Kidney (tissue), 14 donors: ENCODE measurements around the gene HNF1B. TPM values are rescaled to one million over a fixed set of nuclear protein-coding genes. Genes with fewer than 3 reads are reported as not detected.

Experiments
- DNase-seq, 5 donors: peaks; one replicate each; pipeline ENCODE4 v3.0.0-alpha.2; 2013 to 2020
- FAIRE-seq: peaks from 2 replicates; lab custom pipeline; 2012; peaks lifted over from hg19 to GRCh38; lab: Jason Lieb, UNC
- H3K27ac ChIP-seq, 2 donors: one replicate each; pipeline ENCODE4 v1.7.0; 2013; ENCODE audit warnings: low read depth in 2 of 2, low read length in 2 of 2, inconsistent platforms in 1 of 2
- H3K27me3 ChIP-seq: one replicate; pipeline ENCODE4 v1.7.1; 2013; ENCODE audit warnings: low read length, inconsistent platforms; ENCODE audit not compliant: control insufficient read depth, insufficient read depth
- H3K36me3 ChIP-seq, 3 donors: one replicate each; pipeline versions ENCODE4 v1.7.0 to v1.7.1; 2013; ENCODE audit warnings: low read length in 3 of 3, control low read depth in 1 of 3, inconsistent platforms in 1 of 3; ENCODE audit not compliant: insufficient read depth in 3 of 3, control insufficient read depth in 2 of 3
- H3K4me1 ChIP-seq, 3 donors: one replicate each; pipeline versions ENCODE4 v1.7.0 to v1.7.1; 2013; ENCODE audit warnings: low read length in 3 of 3, inconsistent platforms in 1 of 3, low read depth in 1 of 3; ENCODE audit not compliant: control insufficient read depth in 2 of 3, insufficient read depth in 2 of 3
- H3K4me3 ChIP-seq, 3 donors: one replicate each; pipeline versions ENCODE4 v1.7.0 to v1.8.1; 2013; ENCODE audit warnings: low read length in 3 of 3, control low read depth in 1 of 3, inconsistent platforms in 1 of 3
- H3K9ac ChIP-seq, 3 donors: one replicate each; pipeline versions ENCODE4 v1.7.0 to v1.7.1; 2013; ENCODE audit warnings: low read length in 3 of 3, control low read depth in 1 of 3, inconsistent platforms in 1 of 3
- H3K9me3 ChIP-seq, 3 donors: one replicate each; pipeline versions ENCODE4 v1.7.0 to v1.7.1; 2013; ENCODE audit warnings: low read length in 3 of 3, control low read depth in 1 of 3, inconsistent platforms in 1 of 3; ENCODE audit not compliant: control insufficient read depth in 2 of 3, insufficient read depth in 1 of 3
- intact Hi-C: fragments of 100-400 bp; cut with DNase I; formaldehyde crosslinking; loops from one replicate; pipeline ENCODE4 v1.11.1; 2022
- polyA plus RNA-seq: library from polyadenylated mRNA; stranded (reverse); fragments of 350-450 nt; fragmentation: Illumina TruSeq; extraction: RNeasy Lipid Tissue Mini Kit (QIAGEN cat#74804); gene quantifications from one replicate; pipeline ENCODE4 v1.2.3, GENCODE V29; 2014; ENCODE audit warnings: low read depth, low replicate concordance; ENCODE audit not compliant: insufficient read depth
- total RNA-seq: library from RNA; stranded (reverse); fragmentation: NEBNext Ultra II Directional; extraction: Animal tissue kit (Norgen Biotek cat#: 25700); gene quantifications from one replicate; pipeline ENCODE4 v1.2.1, GENCODE V29; 2021
- TF ChIP-seq, protein P1 (sequence below): IDR thresholded peaks from 3 replicates; pipeline ENCODE4 v1.5.1; 2012; ENCODE audit warnings: mild to moderate bottlenecking, moderate library complexity, borderline replicate concordance; ENCODE audit not compliant: insufficient read depth; ENCODE audit errors: extremely low read depth
- donor health status: control.
- donor health status: control.
- donor health status: control.
- donor health status: control.
- donor health status: control.
- donor health status: DM: yes; HTN: yes; CAD: no.
- donor health status: Normal renal cell carcinoma (clear cell type).

Gene HNF1B
- total and polyA plus RNA-seq, 2 donors from 2014 or later = 84.1 to 185 TPM

DNA sequence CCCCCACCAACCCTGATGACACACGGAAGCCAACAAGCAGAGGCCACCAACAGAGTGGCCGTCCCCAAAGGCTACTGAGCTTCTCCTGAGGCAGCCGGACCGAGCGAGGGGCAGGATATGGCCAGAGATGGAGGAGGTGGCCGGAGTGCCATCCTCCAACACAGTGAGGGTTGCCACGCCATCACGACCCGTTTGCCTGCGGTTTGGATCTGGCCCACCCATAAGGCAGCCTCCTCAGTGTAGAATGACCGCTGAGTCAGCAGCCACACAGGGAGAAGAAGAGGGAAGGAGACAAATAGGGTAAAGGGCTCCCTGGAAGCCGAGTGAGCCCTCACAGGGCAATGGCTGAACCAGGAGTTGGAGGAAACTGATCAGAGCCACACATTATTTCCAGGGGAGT lies 13.8 kb downstream of the HNF1B start:
- Histone ChIP-seq H3K9ac (no peak overlapping the region), H3K9me3 (no peaks in the 10 kb centered on the region), H3K27ac (peak overlapping the region in 1 of 2 donors; percentile 1), H3K36me3 (peaks cover 0 to 73% (median 21%) of the 10 kb centered on the region in 3 donors), H3K4me3 (no peak overlapping the region), H3K4me1 (peaks cover 0 to 30% (median 27%) of the 10 kb centered on the region in 3 donors), H3K27me3 (no peaks in the 10 kb centered on the region)
- FAIRE-seq (no peak), DNase-seq (no peak)
- TF ChIP-seq, protein P1, sequence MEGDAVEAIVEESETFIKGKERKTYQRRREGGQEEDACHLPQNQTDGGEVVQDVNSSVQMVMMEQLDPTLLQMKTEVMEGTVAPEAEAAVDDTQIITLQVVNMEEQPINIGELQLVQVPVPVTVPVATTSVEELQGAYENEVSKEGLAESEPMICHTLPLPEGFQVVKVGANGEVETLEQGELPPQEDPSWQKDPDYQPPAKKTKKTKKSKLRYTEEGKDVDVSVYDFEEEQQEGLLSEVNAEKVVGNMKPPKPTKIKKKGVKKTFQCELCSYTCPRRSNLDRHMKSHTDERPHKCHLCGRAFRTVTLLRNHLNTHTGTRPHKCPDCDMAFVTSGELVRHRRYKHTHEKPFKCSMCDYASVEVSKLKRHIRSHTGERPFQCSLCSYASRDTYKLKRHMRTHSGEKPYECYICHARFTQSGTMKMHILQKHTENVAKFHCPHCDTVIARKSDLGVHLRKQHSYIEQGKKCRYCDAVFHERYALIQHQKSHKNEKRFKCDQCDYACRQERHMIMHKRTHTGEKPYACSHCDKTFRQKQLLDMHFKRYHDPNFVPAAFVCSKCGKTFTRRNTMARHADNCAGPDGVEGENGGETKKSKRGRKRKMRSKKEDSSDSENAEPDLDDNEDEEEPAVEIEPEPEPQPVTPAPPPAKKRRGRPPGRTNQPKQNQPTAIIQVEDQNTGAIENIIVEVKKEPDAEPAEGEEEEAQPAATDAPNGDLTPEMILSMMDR = no peak
- intact Hi-C loops = no loop called here

DNA sequence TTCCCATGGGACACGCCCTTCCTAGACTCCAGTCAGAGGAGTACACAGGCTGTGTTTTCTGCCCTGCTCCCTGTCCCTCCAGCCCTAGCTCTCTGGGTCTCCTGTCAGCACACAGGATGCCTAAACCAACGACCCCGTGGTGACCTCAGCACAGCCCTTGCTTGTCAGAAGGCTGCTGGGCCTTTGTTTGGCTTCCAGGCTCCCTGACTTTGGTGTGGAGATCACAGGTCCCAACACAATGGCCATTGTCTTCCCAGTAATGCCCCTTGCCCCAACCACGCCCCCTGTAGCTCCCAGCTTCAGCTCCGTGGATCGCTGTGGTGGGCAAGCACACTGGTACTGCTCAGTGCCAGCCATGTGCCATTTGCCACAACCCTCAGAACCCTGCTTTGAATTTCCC lies 15.0 kb downstream of the HNF1B start:
- Histone ChIP-seq H3K4me3 (no peak overlapping the region), H3K4me1 (peaks cover 0 to 27% (median 24%) of the 10 kb centered on the region in 3 donors), H3K9me3 (no peaks in the 10 kb centered on the region), H3K27me3 (no peaks in the 10 kb centered on the region), H3K9ac (no peak overlapping the region), H3K36me3 (peaks cover 0 to 75% (median 24%) of the 10 kb centered on the region in 3 donors), H3K27ac (no peak overlapping the region)
- intact Hi-C loops = no loop called here
- TF ChIP-seq, protein P1 = no peak
- no peak for DNase-seq
- FAIRE-seq = no peak

DNA sequence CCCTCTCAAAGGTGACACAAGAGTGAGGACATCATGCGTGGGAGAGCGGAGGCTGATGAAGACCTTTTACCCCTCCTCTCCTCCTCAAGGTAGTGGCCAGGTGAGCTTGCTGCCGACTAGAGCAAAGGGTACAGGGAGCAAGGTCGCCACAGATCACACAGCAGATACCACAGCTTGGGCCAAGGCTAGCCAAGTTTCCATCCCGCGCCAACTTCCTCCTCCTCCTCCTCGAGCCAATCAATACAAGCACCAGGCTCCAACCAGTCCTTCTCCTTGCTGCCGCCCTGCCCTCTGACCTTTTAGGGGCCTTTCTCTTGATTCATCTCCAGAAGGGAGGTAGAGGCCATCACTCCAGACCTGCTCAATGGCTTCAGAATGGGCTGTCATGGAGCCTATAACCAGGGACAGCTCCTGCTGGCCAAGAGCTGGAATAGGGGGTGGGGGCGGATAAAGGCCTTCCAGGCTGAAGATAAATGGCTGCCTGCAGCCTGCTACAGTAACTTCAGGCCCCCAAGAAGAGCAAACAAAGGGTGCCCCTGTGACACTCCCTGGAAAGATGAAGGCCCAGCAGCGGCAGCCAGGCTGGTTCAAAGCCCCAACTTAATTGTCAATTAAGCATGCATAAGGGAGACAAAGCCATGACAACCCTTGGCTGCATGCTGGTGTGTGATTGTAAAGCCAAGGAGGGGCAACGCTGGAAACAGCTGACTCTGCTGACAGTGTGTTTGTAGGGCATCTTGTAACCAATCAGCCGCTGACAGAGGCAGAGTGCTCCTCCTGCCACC lies 17.8 kb downstream of the HNF1B start:
- TF ChIP-seq, protein P1 = no peak
- DNase-seq (no peak), FAIRE-seq (no peak)
- Histone ChIP-seq H3K9ac (no peak overlapping the region), H3K27ac (peak overlapping the region; percentile 23 to 34), H3K36me3 (peaks cover 0 to 67% (median 29%) of the 10 kb centered on the region in 3 donors), H3K27me3 (no peaks in the 10 kb centered on the region), H3K4me1 (peaks cover 0 to 32% (median 20%) of the 10 kb centered on the region in 3 donors), H3K4me3 (no peak overlapping the region), H3K9me3 (no peaks in the 10 kb centered on the region)
- intact Hi-C loops = no loop called here
